GM21526 (cell line): ENCODE data around the gene DNAJC30.

ENCODE experiments used
- ATAC-seq: cut with Tn5 transposase; IDR thresholded peaks from one replicate; pipeline ENCODE4 v1.9.1; 2021; ENCODE audit warnings: moderate library complexity; ENCODE audit not compliant: unreplicated experiment, low FRiP score

DNAJC30 gene

DNA sequence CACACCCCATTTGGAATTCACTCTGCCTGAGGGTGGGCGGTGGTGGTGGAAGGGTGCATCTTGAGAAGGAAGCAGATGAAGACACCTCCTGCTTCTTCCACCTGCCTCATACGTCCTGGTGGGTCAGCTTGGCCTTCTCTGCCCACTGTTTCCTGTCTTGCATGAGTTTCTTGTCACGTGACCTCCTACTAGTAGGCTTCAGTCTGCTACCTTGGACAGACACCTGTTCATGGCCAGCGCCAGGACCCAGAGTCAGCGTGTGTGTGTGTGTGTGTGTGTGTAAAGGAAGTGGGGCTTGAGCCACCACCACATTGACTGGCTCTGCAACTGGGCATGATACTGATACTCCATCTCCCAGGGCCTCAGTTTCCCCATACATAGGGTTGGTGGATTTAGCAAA is 32.7 kb downstream of the DNAJC30 start:
- ATAC-seq, result no peak

- no peak for ATAC-seq
Observed at GRCh38 chr7:73649576-73649975, 33.7 kb downstream of the DNAJC30 start.

GRCh38 chr7:73648593-73649332 is 34.5 kb downstream of the DNAJC30 start:
- no peak for ATAC-seq

GRCh38 chr7:73647725-73648592 is 35.3 kb downstream of the DNAJC30 start:
- ATAC-seq, result no peak

DNA sequence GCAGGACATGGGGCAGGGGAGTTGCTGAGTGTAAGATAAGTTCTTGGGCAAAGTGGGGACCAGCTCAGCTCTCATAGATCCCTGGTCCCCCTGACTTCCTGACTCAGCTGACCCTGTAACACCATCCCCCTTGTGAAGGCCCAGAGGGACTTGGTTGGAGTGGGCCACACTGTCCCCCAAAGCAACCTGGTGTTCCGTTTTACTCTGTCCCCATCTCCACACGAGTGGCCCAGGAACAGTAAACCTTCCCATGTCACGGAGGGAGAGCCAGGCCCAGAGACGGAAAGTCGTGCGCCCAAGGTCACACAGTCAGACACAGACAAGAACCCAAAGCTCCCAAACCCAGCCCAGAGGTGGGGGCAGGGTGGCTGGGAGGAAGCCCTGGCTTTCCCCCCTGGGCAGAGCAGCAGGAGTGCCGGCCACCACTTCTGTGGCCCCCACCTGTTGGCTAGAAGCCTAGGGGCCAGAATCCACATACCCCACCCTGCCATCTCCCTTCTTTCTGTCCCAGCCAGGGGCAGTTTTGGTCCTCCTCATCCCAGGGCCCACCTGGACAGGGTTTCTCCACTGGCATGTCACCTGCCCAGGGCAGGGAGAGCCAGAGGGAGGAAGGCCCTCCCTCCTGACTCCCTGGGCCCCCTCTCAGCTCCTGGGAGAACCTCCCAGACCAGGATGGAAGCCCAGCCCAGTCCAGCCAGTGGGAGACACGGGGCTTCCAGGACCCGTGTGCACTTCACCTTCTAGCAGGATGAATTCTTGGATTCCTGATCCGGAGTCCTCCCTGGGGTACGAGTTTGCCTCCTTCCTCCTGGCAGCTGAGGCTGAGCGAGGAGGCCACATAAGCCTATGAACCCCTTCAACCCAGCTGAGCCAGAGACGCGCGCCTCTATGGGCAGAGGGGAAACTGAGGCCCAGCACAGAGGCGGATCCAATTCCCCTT is 36.2 kb downstream of the DNAJC30 start:
- no peak for ATAC-seq

DNA sequence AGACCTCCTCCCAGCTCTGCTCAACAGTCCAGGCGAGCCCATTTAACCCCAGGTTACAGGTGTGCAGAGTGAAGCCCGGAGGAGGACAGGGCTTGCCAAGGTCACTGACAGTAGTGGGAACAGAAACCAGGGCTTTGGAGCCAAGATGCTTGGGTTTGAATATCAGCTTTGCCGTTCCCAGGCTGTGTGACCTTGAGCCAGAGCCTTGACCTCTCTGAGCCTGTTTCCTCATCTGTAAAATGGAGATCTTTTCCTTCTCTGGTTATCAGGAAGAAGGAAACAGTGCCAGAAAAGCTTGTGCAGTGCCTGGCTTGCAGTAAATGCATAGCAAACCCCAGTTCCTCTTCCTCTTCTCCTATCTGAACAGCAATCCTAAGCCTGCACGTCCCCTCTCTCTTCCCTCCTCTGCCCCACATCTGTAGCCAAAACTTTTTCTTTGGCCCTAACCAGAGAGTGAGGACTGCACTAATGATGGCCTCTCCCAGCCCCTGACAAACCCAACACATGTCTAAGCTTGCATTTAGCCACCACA is 37.5 kb downstream of the DNAJC30 start:
- ATAC-seq, result no peak

DNA sequence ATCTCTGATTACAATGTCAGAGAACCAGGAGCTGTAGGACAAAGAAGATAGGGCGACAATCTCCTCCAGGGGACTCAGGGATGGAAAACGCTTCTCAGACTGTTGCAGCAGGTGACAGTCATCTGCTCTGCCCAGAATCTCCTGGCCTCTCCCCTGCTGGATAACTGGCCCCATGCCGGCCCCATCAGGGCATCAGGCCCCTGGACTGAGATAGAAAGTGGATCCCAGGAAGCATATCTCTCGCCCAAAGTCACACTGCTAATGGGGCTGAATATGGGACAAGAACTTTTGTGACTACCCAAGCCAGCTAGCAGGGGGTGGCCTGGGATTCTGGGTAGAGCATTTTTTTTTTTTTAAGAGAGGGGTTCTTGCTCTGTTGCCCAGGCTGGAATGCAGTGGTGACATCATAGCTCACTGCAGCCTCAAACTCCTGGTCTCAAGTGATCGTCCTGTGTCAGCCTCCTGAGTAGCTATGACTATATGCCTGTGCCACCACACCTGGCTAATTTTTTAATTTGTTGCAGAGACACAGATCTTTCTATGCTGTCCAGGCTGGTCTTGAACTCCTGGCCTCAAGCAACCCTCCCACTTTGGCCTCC is 38.5 kb downstream of the DNAJC30 start:
- ATAC-seq, result no peak

DNA sequence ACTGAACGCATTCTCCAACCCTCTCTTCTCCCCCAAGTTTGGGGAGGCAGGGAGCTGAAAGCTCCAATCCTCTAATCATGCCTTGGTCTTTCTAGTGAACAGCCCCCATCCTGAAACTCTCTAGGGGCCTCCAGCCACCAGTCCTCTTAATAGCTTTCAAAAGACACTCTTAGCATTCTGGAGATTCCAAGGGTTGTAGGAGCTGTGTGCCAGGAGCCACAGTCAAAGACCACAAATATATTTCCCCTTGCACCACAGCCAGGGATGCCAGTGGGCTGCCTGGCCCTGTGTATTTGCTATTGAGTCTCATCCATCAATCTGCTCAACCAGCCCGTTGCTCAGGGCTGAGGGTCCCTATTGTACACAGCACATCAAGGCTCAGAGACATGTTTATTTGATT is 40.4 kb downstream of the DNAJC30 start:
- no peak for ATAC-seq

DNA sequence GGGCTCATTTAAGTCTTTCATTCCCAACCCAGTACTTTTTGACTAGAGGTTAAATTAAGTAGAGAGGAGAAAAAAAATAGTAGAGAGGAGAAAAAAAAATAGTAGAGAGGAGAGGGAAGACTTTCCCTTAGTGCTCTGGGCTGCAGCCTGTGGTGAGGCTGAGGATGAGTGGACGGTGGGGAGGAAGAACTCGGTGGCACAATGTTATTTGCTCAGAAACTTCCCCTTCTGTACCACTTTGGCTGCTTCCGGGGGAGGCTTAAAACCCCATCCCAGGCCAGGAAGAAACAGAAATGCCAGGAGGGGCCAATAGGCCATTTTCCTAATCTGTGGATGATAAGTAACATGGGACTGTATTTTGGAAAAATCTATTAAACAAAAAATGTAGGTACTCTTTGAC is 44.3 kb downstream of the DNAJC30 start:
- no peak for ATAC-seq

DNA sequence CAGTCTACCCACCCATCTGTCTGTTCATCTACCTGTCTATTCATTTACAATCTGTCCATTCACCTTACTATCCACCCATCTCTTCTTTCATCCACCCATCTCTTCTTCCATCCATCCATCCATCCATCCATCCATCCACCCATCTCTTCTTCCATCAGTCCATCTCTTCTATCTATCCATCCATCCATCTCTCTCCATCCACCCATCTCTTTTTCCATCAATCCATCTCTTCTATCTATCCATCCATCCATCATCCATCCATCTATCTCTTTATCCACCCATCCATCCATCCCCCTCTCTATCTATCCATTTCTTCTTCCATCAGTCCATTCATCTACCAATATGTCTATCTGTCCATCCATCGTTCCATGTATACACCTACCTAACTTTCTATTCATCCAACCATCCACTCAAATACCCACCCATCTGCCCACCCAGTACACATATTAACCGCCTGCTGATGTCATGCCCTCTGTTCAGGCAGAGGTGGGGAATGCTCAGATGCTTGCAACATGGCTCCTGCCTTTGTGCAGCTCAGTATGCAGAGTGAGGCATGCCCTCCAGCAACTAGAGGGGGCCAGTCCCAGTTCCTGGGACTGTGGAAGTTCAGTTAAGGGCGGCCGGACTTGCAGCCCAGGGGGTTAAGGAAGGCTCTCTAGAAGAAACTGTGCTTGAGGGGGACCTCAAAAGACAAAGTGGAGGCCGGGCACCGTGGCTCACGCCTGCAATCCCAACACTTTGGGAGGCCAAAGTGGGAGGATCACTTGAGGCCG is 47.6 kb downstream of the DNAJC30 start:
- no peak for ATAC-seq

- ATAC-seq, result no peak
Observed at GRCh38 chr7:73633844-73634243, 49.4 kb downstream of the DNAJC30 start.

GRCh38 chr7:73633323-73633722 is 49.9 kb downstream of the DNAJC30 start:
- ATAC-seq, result no peak

- ATAC-seq, result no peak
Observed at GRCh38 chr7:73631558-73631957, 51.7 kb downstream of the DNAJC30 start.
